IPS-18c (cell line): ENCODE data around the gene MARCHF9.

ENCODE experiments used
- H3K4me3 ChIP-seq: 2 replicates; pipeline ENCODE4 v1.7.0; 2013; ENCODE audit warnings: low read depth, mild to moderate bottlenecking, low read length, moderate library complexity; ENCODE audit not compliant: insufficient read depth
- H3K9me3 ChIP-seq: one replicate; pipeline ENCODE4 v1.6.1; 2013; ENCODE audit warnings: mild to moderate bottlenecking, low read length, moderate library complexity; ENCODE audit not compliant: control insufficient read depth, insufficient read depth

Gene MARCHF9

GRCh38 chr12:57722716-57723629 lies 31.9 kb upstream of the MARCHF9 start:
- no peaks in the 10 kb centered on the region for H3K9me3 ChIP-seq
- no peak overlapping the region for H3K4me3 ChIP-seq

- no peak overlapping the region for H3K4me3 ChIP-seq
- no peaks in the 10 kb centered on the region for H3K9me3 ChIP-seq
Measured at GRCh38 chr12:57723630-57723962, 31.3 kb upstream of the MARCHF9 start.

GRCh38 chr12:57724003-57724935 lies 30.6 kb upstream of the MARCHF9 start:
- H3K9me3 ChIP-seq = no peaks in the 10 kb centered on the region
- no peak overlapping the region for H3K4me3 ChIP-seq

DNA sequence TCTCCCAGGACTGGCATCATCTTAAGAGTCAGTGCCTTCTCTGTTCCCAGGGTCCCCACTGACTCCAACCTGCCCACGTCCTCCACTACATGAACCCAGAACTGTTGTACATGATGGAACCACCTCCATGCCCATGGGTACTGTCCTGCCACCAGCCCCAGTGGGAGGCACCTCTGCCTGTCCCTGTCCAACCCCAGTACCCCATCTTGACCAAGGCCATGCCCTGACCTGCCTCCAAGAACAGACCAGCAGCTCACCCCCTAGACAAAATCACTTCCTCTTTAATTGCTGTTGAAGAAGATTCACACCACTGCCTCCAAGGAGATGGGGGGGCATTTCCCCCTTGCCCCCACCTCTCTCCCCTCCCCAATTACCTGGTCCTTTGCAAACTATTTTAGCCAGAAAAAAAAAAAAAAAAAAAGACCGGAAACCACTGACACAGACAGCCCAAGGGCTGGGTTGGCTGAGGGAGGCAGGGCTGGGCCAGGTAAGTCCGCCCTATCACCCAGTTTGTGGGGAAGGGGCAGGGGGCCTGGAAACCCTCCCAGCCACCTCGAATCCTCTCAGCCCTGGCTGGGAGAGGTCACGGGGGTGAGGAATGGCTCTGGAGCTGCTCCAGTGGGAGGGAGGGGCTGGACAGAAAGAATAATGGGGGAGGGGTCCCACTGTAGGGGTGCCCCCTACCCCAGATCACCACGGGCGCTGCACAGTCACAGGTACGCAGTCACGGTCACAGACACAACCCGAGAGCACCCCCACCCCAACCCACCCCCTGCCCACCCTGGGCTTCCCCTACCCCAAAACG lies 29.8 kb upstream of the MARCHF9 start:
- H3K4me3 ChIP-seq = no peak overlapping the region

DNA sequence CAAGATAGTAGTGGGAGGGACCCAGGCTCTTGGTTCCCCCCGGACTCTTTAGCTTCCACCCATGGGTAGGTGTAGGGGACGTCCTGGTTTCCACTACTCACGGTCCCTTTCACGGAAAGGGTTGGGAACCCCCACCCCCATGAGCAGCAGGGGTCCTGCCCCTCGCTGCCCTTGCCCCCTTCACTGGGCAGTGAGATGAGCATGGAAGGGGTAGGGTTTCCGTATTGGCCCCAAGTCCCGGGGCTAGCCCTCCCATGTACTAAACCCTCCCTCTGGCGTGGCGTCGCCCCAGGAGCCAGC lies 29.1 kb upstream of the MARCHF9 start:
- Histone ChIP-seq H3K4me3 (peak overlapping the region; percentile 63), H3K9me3 (no peaks in the 10 kb centered on the region)

More for the DNA sequence above, 29.8 kb upstream of the MARCHF9 start:
- no peaks in the 10 kb centered on the region for H3K9me3 ChIP-seq

GRCh38 chr12:57726151-57726883 lies 28.6 kb upstream of the MARCHF9 start:
- Histone ChIP-seq H3K9me3 (no peaks in the 10 kb centered on the region), H3K4me3 (peak overlapping the region; percentile 63)

GRCh38 chr12:57726884-57727757 lies 27.8 kb upstream of the MARCHF9 start:
- H3K4me3 ChIP-seq = peak overlapping the region; percentile 63

GRCh38 chr12:57727758-57728395 lies 27.0 kb upstream of the MARCHF9 start:
- Histone ChIP-seq H3K4me3 (peak overlapping the region; percentile 40; the same call in 1 of the 2 replicates), H3K9me3 (no peaks in the 10 kb centered on the region)

More at GRCh38 chr12:57726884-57727757, 27.8 kb upstream of the MARCHF9 start:
- H3K9me3 ChIP-seq = no peaks in the 10 kb centered on the region

GRCh38 chr12:57729321-57729844 lies 25.5 kb upstream of the MARCHF9 start:
- Histone ChIP-seq H3K4me3 (no peak overlapping the region), H3K9me3 (no peaks in the 10 kb centered on the region)

DNA sequence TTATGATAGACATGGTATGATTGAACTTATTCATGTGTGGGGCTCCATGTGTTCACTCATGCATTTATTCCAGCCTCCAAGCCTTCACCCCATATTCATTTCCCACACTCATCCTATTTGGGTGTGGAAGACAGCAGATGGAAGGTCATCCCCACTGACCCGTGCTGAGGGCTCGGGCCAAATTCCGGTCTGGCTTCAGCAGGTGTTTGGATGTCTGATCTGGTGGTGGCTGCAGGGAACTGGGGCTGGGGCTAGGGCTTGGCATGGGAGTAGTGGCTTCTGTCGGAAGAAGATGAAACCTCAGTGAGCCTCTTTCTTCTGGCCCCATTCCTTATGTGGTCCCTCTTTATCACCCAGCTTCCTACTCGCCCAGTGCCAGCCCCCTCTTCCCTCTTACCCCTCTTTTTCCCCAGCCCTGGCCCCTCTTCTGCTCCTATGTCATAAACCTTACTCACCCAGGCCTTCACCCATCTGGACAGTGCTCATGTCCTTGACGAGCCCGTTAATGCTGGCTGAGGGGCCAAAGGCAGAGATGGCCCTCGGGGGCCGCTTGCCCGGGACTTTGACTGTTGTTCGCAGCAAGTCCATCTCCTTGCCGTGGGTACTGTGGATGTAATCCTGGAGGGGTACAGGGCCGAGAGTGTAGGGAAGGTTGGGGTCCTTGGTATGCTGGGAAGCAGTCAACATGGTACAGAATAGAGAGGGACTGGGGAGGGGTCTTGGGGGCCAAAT lies 24.4 kb upstream of the MARCHF9 start:
- Histone ChIP-seq H3K4me3 (no peak overlapping the region), H3K9me3 (no peaks in the 10 kb centered on the region)

DNA sequence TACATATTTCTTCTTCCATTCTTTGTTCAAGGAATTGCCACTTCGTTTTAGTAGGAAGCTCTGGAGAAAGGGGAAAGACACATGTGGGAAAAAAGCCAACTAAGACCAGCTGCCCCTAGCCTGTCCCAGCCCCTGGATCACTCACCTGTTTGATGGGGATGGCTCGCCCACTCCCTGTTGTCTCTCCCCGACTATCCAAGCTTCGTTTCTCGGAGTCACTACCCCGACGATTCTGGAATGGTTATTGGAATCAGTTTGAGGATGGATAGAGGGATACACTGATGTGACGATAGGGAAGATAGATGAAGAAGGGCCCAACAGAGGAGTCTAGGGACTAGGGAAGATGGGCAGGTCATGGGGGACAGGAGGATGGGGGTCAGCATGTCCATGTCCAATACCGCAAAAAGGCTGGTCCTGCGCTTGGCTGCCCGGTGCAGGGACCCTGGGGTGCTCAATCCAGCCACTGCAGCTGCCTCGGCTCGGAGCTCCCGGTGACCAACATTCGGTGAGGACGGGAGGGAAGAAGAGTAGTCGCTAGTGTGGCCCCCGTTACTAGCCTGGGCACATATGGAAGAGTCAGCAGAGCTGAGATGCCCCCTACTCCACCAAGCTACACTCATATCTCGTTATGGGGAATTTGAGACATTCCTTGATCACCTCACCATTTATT lies 23.4 kb upstream of the MARCHF9 start:
- H3K9me3 ChIP-seq = no peaks in the 10 kb centered on the region
- H3K4me3 ChIP-seq = no peak overlapping the region

GRCh38 chr12:57732270-57732669 lies 22.6 kb upstream of the MARCHF9 start:
- Histone ChIP-seq H3K9me3 (no peaks in the 10 kb centered on the region), H3K4me3 (no peak overlapping the region)

GRCh38 chr12:57732726-57733593 lies 21.9 kb upstream of the MARCHF9 start:
- Histone ChIP-seq H3K9me3 (no peaks in the 10 kb centered on the region), H3K4me3 (no peak overlapping the region)
